Endothelial cell of umbilical vein (primary cell): ENCODE data around the gene SLC49A3. TPM values are rescaled to one million over a fixed set of nuclear protein-coding genes. Genes with fewer than 3 reads are reported as not detected.

Source experiments
- BruUV-seq: library from RNA; stranded (reverse); fragments of 400-500 nt; replicated peaks from 2 replicates; lab custom pipeline; 2021; lab: Mats Ljungman, UMichigan
- CTCF ChIA-PET: fragments of 300-600, 350-600 bp; sonication (Branson Sonifier 250); formaldehyde crosslinking; loops from one replicate; lab custom pipeline; 2021; ENCODE audit warnings: antibody characterized with exemption, inconsistent platforms; lab: Charles Lee
- POLR2A ChIA-PET: fragments of 300-600, 350-600 bp; sonication (Branson Sonifier 250); formaldehyde crosslinking; loops from one replicate; lab custom pipeline; 2021; ENCODE audit warnings: antibody characterized with exemption, inconsistent platforms; lab: Charles Lee
- DNase-seq: peaks from one replicate; pipeline ENCODE4 v3.0.0-alpha.2; 2011; ENCODE audit warnings: low read depth, low spot score
- FAIRE-seq: peaks from 2 replicates; lab custom pipeline; 2011; peaks lifted over from hg19 to GRCh38; lab: Jason Lieb, UNC
- H2AFZ ChIP-seq: 2 replicates; pipeline ENCODE4 v1.6.0; 2012; ENCODE audit warnings: low read depth, low read length, control low read depth, inconsistent platforms
- H3K27ac ChIP-seq: 2 replicates; pipeline ENCODE4 v1.5.1; 2011; ENCODE audit warnings: low read depth, mild to moderate bottlenecking, control low read depth, low read length, moderate library complexity; ENCODE audit not compliant: insufficient read depth
- H3K27me3 ChIP-seq, 2 experiments: 2 replicates each; pipeline versions ENCODE4 v1.6.0 to v1.6.1; 2011; ENCODE audit warnings: low read length in 2 of 2, mixed read lengths in 1 of 2; ENCODE audit not compliant: control insufficient read depth in 2 of 2, insufficient read depth in 2 of 2
- H3K36me3 ChIP-seq, 2 experiments: 2 replicates in 1 of 2; 3 replicates in 1 of 2; pipeline ENCODE4 v1.5.1; 2011; ENCODE audit warnings: low read length in 2 of 2, mild to moderate bottlenecking in 1 of 2, moderate library complexity in 1 of 2; ENCODE audit not compliant: control insufficient read depth in 2 of 2, insufficient read depth in 2 of 2; ENCODE audit errors: extremely low read depth in 1 of 2
- H3K4me1 ChIP-seq: 3 replicates; pipeline ENCODE4 v1.5.1; 2011; ENCODE audit warnings: mild to moderate bottlenecking, low read length; ENCODE audit not compliant: control insufficient read depth, insufficient read depth; ENCODE audit errors: extremely low read depth
- H3K4me2 ChIP-seq: 2 replicates; pipeline ENCODE4 v1.6.1; 2011; ENCODE audit warnings: low read length, control low read depth, mixed read lengths; ENCODE audit not compliant: insufficient read depth
- H3K4me3 ChIP-seq, 3 experiments: fragments of 200-600 bp in 1 of 3; sonication (generic), shearing (Covaris generic) in 1 of 3; replicated peaks in 1 of 3; 2 replicates each; pipeline ENCODE4 v1.5.1; 2011 to 2016; ENCODE audit warnings: control low read depth in 3 of 3, low read length in 3 of 3, mild to moderate bottlenecking in 2 of 3, inconsistent platforms in 1 of 3, low read depth in 1 of 3, moderate library complexity in 1 of 3; ENCODE audit not compliant: insufficient read depth in 1 of 3
- H3K79me2 ChIP-seq: 2 replicates; pipeline ENCODE4 v1.6.0; 2012; ENCODE audit warnings: low read length, inconsistent platforms; ENCODE audit not compliant: control insufficient read depth, insufficient read depth
- H3K9ac ChIP-seq: replicated peaks from 2 replicates; pipeline ENCODE3; 2011; ENCODE audit warnings: low read length, control low read depth; ENCODE audit not compliant: insufficient read depth; ENCODE audit errors: extremely low read depth
- H3K9me1 ChIP-seq: replicated peaks from 3 replicates; pipeline ENCODE4 v1.6.0; 2011; ENCODE audit warnings: mild to moderate bottlenecking, low read length; ENCODE audit not compliant: control insufficient read depth, insufficient read depth; ENCODE audit errors: extremely low read depth
- H3K9me3 ChIP-seq: replicated peaks from 2 replicates; pipeline ENCODE4 v1.5.1; 2012; ENCODE audit warnings: low read length, inconsistent platforms; ENCODE audit not compliant: control insufficient read depth, insufficient read depth
- H4K20me1 ChIP-seq: replicated peaks from 2 replicates; pipeline ENCODE3; 2011; ENCODE audit warnings: mild to moderate bottlenecking, low read length; ENCODE audit not compliant: control insufficient read depth, insufficient read depth; ENCODE audit errors: extremely low read depth
- EZH2 ChIP-seq: IDR thresholded peaks from 2 replicates; pipeline ENCODE4 v1.6.1; 2012; ENCODE audit warnings: borderline replicate concordance, low read depth, mild to moderate bottlenecking, moderate library complexity, low read length, inconsistent platforms; ENCODE audit not compliant: severe bottlenecking
- FOS ChIP-seq: IDR thresholded peaks from 2 replicates; pipeline ENCODE4 v1.6.1; 2011; ENCODE audit warnings: mild to moderate bottlenecking, low read length, moderate library complexity, borderline replicate concordance; ENCODE audit not compliant: insufficient read depth
- GATA2 ChIP-seq: IDR thresholded peaks from 2 replicates; pipeline ENCODE4 v1.7.0; 2011; ENCODE audit warnings: low read depth, mild to moderate bottlenecking, moderate library complexity, mixed read lengths, low read length; ENCODE audit not compliant: insufficient read length, insufficient read depth
- JUN ChIP-seq: IDR thresholded peaks from 2 replicates; pipeline ENCODE4 v1.6.1; 2011; ENCODE audit warnings: borderline replicate concordance, low read depth; ENCODE audit not compliant: insufficient read length, insufficient read depth
- MYC ChIP-seq: IDR thresholded peaks from one replicate; pipeline ENCODE4 v1.6.1; 2011; ENCODE audit warnings: mild to moderate bottlenecking, low read depth, low read length
- POLR2AphosphoS5 ChIP-seq: IDR thresholded peaks from 2 replicates; pipeline ENCODE4 v1.6.1; 2012; ENCODE audit warnings: low read depth, mild to moderate bottlenecking, control low read depth, low read length, moderate library complexity; ENCODE audit not compliant: insufficient read depth
- dilution Hi-C: fragments of 300-500 bp; cut with MboI; formaldehyde crosslinking; loops from one replicate; pipeline ENCODE4 v1.15.0; 2019; ENCODE audit warnings: low sequenced_read_pairs; ENCODE audit not compliant: extremely low pct_ligation_motif_present
- intact Hi-C: fragments of 100-400 bp; cut with micrococcal nuclease; formaldehyde crosslinking; loops from one replicate; pipeline ENCODE4 v1.10.0; 2022
- polyA plus RNA-seq, 4 experiments: library from polyadenylated mRNA; depleted of rRNA in 3 of 4; stranded (reverse) in 3 of 4; unstranded in 1 of 4; fragments of >200 nt; gene quantifications; 2 replicates each; pipeline versions ENCODE4 v1.2.1 to v1.2.3, GENCODE V29; 2011 to 2012; ENCODE audit warnings: missing spikeins in 1 of 4
- total RNA-seq: library from RNA; stranded (reverse); gene quantifications from 2 replicates; pipeline ENCODE4 v1.2.3, GENCODE V29; 2021
- TF ChIP-seq, protein P1 (sequence below), 2 donors: IDR thresholded peaks; 1 replicate in 1 of 2; 2 replicates in 1 of 2; pipeline ENCODE4 v1.5.1; 2011; ENCODE audit warnings: low read length in 2 of 2, mild to moderate bottlenecking in 2 of 2, moderate library complexity in 2 of 2, control low read depth in 1 of 2, inconsistent platforms in 1 of 2, low read depth in 1 of 2; ENCODE audit not compliant: insufficient read depth in 1 of 2; ENCODE audit errors: extremely low read depth in 1 of 2
- TF ChIP-seq, protein P2 (sequence below): IDR thresholded peaks from 2 replicates; pipeline ENCODE4 v1.6.1; 2011; ENCODE audit not compliant: insufficient read depth, insufficient read length

Gene SLC49A3
- total and polyA plus RNA-seq, 2 donors (not counting 3 experiments of a cell fraction or from before 2014, with no cell fraction given) = 4.2 to 11.5 TPM

DNA sequence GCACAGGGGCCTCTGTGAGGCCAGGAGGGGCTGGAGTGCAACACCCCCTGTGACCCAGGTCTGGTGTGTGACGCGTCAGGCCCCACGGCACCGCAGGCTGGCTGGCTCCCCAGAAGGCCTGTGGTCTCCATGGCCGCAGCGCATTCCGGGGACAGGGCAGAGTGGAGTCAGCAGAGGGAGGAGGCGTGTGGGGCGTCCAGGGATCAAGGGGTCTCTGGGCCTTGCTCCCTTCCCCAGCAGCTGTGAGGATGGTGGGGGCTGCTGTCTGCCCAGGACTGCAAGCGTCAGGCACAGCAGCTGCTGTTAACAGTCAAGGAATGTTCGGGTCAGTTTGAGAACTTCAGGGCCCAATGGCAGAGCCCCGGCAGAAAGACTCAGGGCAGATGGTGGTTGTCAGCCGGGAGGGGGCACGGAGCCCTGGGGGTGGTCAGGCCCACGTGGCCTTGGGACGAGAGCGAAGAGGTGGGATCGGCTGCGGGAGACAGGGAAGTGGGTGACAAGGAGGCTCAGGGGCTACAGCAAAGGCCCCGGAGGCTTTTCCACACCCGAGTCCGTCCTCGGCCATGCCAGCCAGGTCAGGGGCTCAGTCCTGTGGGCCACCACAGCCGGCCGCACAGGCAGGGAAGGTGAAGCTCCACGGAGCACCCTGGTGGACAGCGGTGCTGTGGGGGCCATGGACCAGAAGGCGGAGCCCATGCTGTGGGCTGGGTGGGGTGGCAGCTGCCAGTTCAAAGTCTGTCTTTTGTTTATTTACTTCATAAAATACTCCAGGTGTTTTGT is 35.0 kb upstream of the SLC49A3 start:
- FAIRE-seq (no peak), DNase-seq (no peak)
- H4K20me1 ChIP-seq = peaks cover 5% of the 10 kb centered on the region
- BruUV-seq = no TSS peak
- H3K27ac ChIP-seq = no peak overlapping the region
- TF ChIP-seq POLR2AphosphoS5 (no peak), EZH2 (no peak), GATA2 (no peak), MYC (no peak), FOS (no peak), JUN (no peak)
- TF ChIP-seq, protein P1, sequence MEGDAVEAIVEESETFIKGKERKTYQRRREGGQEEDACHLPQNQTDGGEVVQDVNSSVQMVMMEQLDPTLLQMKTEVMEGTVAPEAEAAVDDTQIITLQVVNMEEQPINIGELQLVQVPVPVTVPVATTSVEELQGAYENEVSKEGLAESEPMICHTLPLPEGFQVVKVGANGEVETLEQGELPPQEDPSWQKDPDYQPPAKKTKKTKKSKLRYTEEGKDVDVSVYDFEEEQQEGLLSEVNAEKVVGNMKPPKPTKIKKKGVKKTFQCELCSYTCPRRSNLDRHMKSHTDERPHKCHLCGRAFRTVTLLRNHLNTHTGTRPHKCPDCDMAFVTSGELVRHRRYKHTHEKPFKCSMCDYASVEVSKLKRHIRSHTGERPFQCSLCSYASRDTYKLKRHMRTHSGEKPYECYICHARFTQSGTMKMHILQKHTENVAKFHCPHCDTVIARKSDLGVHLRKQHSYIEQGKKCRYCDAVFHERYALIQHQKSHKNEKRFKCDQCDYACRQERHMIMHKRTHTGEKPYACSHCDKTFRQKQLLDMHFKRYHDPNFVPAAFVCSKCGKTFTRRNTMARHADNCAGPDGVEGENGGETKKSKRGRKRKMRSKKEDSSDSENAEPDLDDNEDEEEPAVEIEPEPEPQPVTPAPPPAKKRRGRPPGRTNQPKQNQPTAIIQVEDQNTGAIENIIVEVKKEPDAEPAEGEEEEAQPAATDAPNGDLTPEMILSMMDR (IDR thresholded peaks at IDR 0.05; ENCODE audit: extremely low read depth in 1 of 2, insufficient read depth in 1 of 2, low read depth in 1 of 2, low read length in 2 of 2) = no peak
- TF ChIP-seq, protein P2, sequence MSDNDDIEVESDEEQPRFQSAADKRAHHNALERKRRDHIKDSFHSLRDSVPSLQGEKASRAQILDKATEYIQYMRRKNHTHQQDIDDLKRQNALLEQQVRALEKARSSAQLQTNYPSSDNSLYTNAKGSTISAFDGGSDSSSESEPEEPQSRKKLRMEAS = no peak
- H3K79me2 ChIP-seq = peaks cover 87% of the 10 kb centered on the region
- POLR2A ChIA-PET = no interaction called here
- H3K36me3 ChIP-seq = peaks cover 4 to 7% of the 10 kb centered on the region in 2 experiments
- H3K9me3 ChIP-seq = no peaks in the 10 kb centered on the region
- dilution Hi-C loops = no loop called here
- peaks cover 30% of the 10 kb centered on the region for H3K4me1 ChIP-seq
- no peaks in the 10 kb centered on the region for H3K27me3 ChIP-seq
- intact Hi-C loops = no loop called here
- H3K4me2 ChIP-seq = no peak overlapping the region
- no peaks in the 10 kb centered on the region for H3K9me1 ChIP-seq
- CTCF ChIA-PET = interaction anchor here (2.4 kb wide), 1 partner anchor 40 kb away, joined by 9 read pairs; no protein-coding TSS in a partner anchor
- no peak overlapping the region for H3K9ac ChIP-seq
- no peak overlapping the region for H2AFZ ChIP-seq
- no peak overlapping the region for H3K4me3 ChIP-seq
